Femur (tissue), 1 donor: Measurements from ENCODE around the gene EMP1.

Experiments used
- DNase-seq: peaks from one replicate; pipeline ENCODE4 v3.0.0-alpha.2; 2017

EMP1 gene

GRCh38 chr12:13173012-13173932 is 23.3 kb upstream of the EMP1 start:
- DNase-seq, result peak; percentile 89

DNA sequence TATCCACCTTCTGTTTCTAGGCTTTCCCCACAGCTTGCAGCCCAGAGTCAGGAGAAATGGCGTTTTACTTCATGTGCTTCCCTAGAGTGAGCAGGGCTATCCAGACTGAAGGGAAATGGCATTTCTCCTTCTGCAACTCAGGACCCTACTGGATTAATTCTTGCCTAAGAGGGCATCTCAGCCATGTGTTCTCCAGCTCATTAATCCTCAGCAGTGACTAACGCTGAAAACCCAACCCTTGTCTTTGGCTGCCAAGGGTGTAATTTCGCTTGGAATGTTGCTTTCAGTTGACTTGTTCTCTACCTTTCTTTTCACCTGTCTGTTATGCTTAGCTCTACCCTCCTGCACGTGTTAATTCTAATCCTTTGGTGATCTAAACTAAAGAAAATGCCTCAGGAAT is 21.0 kb upstream of the EMP1 start:
- no peak for DNase-seq

GRCh38 chr12:13176256-13176655 is 20.3 kb upstream of the EMP1 start:
- DNase-seq, result no peak

GRCh38 chr12:13177373-13177772 is 19.2 kb upstream of the EMP1 start:
- DNase-seq, result no peak

DNA sequence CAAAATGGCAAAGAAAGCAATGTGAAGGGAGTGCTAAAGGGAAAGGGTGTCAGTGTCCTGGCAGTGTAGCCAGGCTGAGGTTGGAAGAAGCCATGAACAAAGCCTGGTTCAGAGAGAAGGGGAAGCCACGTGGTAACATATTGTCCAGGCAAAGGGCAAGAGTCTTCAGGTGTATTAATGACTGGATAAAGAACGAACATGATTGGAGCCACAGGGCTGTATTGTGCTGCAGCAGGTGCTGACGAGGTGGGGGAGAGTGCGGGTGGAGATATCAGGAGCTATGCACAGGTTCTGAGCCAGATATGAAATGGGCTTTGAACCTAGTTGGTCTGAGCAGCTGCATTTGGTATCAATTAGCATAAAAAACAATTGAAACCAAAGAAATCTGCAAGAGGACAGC is 18.6 kb upstream of the EMP1 start:
- DNase-seq, result no peak

DNA sequence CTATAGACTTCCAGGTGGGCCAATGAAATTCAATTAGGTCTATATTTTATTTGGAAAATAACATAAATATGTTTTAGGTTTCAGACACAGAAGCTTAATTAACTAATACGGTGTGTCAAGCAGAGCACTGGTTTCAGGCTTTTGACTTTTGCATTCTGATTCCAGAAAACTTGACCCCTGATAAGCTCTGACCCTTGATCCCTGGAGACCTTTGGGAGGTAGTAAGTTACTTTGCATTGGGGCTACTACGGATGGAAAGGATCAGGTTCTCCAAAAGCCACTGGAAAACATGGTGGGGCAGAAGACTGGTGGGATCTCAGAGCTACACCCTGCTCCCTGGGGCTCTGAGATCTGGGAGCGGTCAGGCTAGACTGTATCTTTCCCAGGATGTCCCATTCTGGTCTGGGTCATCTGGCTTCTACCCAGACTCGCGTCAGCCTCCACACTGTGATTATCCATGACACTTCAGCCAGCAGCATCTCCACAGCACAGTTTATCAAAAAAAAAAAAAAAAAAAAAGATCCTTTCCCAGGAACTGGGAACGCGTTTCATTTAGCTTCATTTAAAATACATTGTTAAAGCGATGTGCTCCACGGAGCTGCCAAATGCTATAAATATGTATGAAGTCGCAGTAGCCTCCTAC is 17.8 kb upstream of the EMP1 start:
- peak; percentile 82 for DNase-seq

DNA sequence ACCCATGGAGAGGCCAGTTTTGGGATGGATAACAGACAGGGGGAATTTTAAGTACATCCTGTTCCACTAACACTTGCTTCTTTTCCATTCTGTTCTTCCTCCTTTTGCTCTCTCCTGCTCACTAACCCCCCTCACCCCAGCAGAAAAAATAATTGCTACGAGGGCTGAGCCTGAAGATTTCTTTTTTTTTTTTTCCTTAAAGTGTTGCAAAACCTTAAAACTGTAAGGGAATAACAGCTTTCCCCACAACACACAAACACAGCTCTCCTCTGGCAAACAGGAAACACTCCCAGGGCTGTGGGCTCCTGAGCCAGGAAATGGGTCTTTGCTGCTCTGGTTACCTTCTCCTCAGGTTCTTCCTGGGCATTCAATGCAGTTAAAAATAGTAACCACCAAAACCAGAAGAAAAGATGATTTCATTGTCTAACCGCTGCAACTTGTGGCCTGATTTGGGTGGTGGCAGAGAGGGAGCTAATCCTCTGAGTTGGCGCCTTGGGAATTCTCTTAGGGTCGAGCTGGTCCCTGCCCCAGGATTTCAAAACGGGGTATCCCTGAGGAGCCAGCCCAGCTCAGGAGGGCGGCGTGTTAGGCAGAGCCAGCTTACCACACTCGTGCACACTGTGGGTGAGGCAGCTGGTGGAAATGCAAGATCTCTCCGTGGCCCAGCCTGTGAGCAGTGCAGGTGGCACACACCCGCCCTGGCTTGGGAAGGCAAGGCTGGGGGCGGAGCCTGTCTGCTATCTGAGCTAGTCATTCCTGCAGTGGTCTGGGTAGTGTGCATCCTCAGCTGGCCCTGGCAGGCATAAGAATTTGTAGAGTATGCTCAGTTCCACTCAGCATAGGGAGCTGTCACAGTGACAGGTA is 17.1 kb upstream of the EMP1 start:
- DNase-seq, result peak; percentile 77

DNA sequence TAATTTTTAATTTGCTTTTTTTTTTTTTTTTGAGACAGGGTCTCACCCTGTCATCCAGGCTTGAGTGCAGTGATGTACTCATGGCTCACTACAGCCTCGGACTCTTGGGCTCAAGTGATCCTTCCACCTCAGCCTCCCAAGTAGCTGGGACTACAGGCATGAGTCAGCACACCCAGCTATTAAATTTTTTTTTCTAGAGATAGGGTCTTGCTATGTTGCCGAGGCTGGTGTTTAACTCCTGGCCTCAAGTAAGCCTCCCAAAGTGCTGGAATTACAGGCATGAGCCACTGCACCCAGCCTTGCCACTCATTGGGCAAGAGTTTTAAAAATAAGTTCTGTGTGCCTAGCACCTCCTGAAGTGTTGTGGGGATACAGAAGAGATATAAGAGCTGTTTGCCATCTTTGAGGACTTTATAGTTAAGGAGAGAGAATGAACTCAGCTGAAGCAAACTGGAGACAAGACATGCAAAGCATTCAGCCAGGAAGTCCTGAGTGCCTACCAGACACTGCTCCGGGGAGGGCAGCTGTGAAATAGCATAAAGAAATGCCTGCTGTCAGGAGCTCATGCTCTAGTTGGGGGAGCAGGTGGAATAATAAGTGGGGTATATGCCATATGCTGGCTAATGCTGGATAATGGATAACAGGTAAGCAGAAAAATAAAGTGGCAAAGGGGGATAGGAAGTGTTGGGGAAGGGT is 15.0 kb upstream of the EMP1 start:
- no peak for DNase-seq

GRCh38 chr12:13182881-13183280 is 13.6 kb upstream of the EMP1 start:
- DNase-seq, result no peak

GRCh38 chr12:13183620-13184019 is 12.9 kb upstream of the EMP1 start:
- DNase-seq, result no peak

DNA sequence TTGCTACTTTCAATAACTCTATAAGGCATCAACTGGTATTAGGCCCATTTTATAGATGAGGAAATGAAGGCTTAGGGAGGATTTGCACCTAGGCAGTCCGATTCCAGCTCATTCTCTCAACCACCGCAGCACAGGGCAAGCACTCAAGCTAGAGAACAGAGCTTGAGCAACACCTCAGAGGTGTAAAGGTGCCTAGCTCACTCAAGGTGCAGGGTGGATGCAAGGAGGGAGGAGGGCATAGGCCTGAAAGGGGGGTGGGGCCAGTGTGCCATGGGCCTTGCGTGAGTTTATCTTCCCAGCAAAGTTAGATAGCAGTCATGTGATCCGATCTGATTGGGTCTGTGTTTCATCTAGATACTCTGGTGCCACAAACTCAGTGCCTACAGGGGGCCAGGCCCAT is 10.2 kb upstream of the EMP1 start:
- DNase-seq, result peak; percentile 9

- peak; percentile 8 for DNase-seq
These were observed 9.1 kb upstream of the EMP1 start for GRCh38 chr12:13187399-13187798.

GRCh38 chr12:13189264-13189663 is 7.3 kb upstream of the EMP1 start:
- DNase-seq, result peak; percentile 39

- DNase-seq, result no peak
These were observed 6.3 kb upstream of the EMP1 start for GRCh38 chr12:13190275-13190674.

DNA sequence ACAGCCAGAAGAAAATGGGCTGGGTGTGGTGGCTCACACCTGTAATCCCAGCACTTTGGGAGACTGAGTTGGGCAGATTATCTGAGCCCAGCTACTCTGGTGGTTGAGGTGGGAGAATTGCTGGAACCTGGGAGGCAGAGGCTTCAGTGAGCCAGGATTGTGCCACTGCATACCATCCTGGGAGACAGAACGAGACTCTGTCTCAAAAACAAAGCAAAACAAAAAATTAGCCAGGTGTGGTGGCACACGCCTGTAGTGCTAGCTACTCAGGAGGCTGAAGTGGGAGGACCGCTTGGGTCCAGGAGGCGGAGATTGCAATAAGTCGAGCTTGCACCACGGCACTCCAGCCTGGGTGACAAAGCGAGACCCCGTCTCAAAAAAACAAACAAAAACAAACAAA is 3.8 kb upstream of the EMP1 start:
- peak; percentile 10 for DNase-seq

GRCh38 chr12:13193505-13194231 is 2.9 kb upstream of the EMP1 start:
- peak; percentile 36 for DNase-seq

GRCh38 chr12:13194401-13195110 is 2.0 kb upstream of the EMP1 start:
- peak; percentile 39 for DNase-seq

GRCh38 chr12:13195250-13195649 is 1.3 kb upstream of the EMP1 start:
- no peak for DNase-seq

- peak; percentile 51 for DNase-seq
These were observed 769 bp upstream of the EMP1 start for GRCh38 chr12:13195785-13196129.

DNA sequence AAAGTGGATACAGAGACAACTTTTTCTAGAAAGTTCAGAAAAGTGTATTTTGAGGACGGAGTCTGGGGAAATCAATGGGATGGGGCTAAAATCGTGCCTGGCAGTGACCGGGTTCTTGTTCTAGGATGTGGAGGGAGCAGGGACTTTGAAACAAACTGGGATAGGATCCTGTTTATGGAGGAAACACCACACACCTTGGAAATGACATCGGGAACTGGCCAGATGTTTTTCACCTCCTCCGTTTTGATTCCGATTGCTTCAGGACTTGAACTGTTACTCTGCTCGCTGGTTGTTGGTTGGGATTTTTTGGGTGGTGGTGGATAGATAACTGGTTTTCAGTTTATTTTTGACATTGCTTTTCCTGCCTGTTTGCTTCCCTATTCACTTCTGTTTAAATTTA is 506 bp downstream of the EMP1 start:
- DNase-seq, result peak; percentile 49

DNA sequence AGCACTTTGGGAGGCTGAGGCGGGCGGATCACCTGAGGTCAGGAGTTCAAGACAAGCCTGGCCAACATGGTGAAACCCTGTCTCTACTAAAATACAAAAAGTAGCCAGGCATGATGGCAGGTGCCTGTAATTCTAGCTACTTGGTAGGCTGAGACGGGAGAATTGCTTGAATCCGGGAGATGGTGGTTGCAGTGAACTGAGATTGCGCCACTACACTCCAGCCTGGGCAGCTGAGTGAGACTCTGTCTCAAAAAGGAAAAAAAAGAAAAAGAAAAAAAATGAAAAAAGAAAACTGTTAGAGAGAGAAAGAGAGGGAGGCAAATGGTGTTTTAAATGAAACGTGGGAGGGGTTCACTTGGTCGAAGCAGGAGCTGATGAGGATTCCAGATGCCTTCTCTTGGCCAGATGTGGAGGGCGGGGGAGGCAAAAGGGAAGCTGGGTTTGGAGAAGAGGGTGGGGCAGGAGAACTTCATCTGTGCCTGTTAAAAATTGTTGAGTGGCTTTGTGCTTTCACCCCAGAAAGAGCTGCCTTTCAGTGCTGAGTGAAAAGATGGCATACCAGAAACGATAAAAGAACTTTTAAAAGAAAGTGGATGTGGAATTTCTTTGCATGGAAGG is 1.1 kb downstream of the EMP1 start:
- peak; percentile 93 for DNase-seq
